Suppressor macrophage treated with lipopolysaccharide for 1 hour (primary cell): Measurements from ENCODE around the gene ASCL5.
A peak's percentile ranks its signal among the peaks of the same experiment; 100 is the strongest.
"Not testable (repeated sequence)": the region's sequence is repeated elsewhere in the genome, so short reads cannot be mapped to it uniquely, and the experiment has no call there.

Experiments
- DNase-seq, 3 donors: peaks; one replicate each; pipeline ENCODE4 v3.0.0-alpha.2; 2020 to 2022

The ASCL5 gene

GRCh38 chr1:201126832-201127754, at the start of gene ASCL5:
Gene ASCL5, minus strand, starts transcription at chr1:201127184. Its CDS starts 11,812 bp downstream, at chr1:201115372.
- DNase-seq, result no peak

DNA sequence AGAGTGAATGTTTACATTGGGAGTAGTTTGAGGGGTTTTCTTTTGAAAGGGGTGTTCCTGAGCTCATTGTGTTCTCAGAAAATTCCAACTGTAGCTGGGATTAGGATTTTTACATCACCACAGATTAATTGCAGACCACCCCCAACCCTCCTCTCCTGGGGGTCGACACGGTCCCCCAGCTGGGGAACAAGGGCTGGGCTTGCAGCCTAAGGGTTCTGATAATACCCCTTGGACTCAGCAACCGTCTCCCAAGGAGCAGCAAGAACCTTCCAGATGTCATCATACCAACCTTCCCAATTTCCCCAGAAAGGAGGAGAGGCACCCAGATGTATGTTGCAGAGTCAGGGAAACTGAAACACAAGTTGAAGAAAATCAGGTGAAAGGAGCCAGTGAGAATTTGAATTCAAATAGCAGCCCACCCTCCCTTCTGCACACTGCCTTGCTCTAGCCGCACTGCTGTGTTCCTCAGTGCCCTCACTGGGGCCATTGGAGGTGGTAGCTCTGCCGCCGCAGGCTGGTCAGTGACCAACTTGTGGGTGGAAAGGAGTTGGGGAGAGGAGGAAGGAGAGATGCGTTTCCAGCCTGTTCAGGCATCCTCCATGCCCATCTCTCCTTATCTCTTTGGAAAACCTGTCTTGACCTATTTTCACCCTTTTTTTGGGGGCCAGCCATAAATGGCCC, 49.0 kb upstream of the ASCL5 start:
- no peak for DNase-seq

GRCh38 chr1:201173736-201174135, 46.8 kb upstream of the ASCL5 start:
- no peak for DNase-seq

DNA sequence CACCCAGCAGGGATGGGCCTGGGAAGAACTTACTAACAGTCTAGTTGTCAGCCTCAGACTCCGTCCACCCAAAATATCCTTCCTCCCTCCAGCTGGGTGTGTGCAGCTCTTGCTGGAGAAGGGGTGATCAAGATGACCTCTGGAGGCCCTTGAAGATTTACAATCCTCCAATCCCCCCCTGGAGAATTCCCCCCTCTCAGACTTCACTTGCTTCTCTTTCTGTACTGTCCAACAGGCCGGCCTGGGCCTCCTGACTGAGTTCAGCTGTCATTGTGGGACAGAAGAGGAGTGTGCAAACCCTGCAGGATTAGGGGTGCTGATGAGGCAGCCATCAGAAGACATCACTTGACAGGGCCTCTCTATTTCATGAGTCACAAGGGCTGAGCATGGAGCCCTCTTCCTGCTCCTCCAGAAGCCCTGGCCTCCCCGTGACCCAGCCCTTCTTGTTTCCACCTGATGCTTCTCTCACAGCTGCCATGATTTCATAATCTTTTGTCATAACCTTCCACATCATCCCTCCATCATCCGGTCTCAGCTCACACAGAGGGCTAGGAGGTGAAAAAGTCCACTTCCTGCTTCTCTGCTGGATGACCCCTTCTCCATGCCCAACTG, 46.1 kb upstream of the ASCL5 start:
- DNase-seq, result peak; percentile 33 to 55 (median 45)

- DNase-seq, result no peak
Measured at GRCh38 chr1:201172326-201172725, 45.3 kb upstream of the ASCL5 start.

DNA sequence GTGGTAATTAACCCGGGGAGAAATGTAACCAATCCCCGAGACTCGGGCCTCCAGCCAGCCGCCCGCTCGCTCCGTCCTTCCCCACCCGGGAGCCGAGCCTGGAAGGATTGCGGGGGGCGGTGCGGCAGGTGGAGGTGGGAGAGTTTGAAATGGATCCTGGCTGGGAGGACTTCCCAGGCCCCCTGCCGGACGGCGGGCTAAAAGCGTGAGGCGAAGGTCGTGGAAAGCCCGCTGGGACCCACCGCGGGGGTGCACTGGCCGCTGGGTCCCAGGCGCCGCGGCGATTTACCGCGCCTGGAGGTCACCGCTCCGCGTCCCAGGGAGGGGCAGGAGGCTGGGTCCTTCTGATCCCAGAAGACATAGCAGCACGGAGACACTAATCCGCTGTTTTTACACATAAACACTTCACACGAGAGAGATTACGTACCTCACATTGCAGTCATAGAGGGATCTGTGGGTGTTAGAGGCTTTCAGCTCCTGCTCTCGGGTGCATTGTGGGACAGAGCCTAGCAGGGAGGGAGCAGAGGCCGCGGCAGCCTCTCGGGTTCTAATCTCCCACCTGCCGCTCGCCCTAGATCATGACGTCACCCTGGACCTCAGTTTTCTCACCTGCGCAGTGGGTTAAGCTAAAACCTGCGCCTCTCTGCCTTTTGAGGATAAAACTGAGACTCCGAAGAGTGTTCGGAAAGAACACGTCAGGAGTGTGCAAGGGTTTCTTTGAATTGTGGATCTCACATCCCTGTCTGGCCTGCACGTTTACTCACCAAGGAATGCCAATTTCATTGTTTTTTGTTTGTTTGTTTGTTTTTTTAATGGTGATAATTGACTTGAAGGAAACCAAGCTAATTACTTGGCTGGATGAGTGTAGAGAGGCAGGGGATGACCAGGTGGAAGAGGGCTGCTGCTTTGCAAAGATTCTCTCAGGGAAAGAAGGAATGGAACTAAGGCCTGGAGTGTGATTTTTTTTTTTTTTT, 44.4 kb upstream of the ASCL5 start:
- DNase-seq, result peak; percentile 65 to 71 (median 67)

- peak; percentile 85 to 95 (median 93) for DNase-seq
Measured at GRCh38 chr1:201170533-201171062, 43.6 kb upstream of the ASCL5 start.

DNA sequence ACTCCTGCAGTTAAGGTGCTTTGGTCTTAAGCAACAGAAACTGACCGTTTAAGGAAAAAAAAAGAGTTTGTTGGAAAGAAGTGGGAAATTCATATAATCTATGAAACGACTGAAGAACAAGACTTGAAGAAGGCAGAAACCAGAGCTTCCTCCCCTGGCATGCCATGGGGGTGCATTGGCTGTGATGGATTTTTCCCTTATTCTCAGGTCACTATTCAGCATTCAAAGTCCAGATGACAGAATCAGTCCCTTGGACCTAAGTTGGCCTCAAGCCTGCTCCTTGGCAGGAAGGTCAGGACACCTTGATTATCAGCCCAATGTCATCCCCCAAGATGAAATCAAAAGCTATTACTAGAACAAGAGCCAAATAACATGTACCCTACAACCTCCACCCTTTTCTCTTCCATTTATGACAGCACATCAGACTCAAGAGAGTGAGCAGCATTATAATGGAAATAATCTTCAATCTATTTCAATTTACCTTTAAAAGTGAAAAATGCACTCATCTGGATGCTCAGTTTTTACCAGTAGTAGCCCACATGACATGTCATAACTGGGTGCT, 43.1 kb upstream of the ASCL5 start:
- no peak for DNase-seq

GRCh38 chr1:201169203-201169602, 42.2 kb upstream of the ASCL5 start:
- DNase-seq, result no peak

- DNase-seq, result no peak
Measured at GRCh38 chr1:201167041-201167991, 40.3 kb upstream of the ASCL5 start.

DNA sequence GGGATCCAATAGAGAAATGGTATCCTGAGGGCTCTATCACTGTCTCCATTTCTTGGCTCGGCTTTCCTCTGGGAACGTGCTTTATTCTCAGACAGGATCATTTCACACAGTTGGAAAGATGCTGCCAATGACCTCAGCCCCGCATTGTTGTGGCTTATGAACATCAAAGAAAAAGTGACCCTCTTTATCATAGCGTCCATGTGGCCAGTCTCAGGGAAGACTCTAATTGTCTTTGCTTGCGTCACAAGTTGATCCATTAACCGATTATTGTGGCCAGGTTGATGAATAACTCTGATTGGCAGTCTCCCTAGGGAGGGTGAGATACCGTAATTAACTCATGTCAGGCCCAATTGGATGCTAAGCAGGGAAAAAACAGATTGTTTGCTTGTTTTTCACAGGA, 37.7 kb upstream of the ASCL5 start:
- DNase-seq, result no peak

GRCh38 chr1:201163707-201164106, 36.7 kb upstream of the ASCL5 start:
- DNase-seq, result no peak

GRCh38 chr1:201163036-201163435, 36.1 kb upstream of the ASCL5 start:
- DNase-seq, result not testable (repeated sequence)

GRCh38 chr1:201157949-201158348, 31.0 kb upstream of the ASCL5 start:
- no peak for DNase-seq

- DNase-seq, result no peak
Measured at GRCh38 chr1:201156819-201157218, 29.8 kb upstream of the ASCL5 start.

GRCh38 chr1:201156346-201156745, 29.4 kb upstream of the ASCL5 start:
- DNase-seq, result no peak

- no peak for DNase-seq
Measured at GRCh38 chr1:201155354-201155753, 28.4 kb upstream of the ASCL5 start.

DNA sequence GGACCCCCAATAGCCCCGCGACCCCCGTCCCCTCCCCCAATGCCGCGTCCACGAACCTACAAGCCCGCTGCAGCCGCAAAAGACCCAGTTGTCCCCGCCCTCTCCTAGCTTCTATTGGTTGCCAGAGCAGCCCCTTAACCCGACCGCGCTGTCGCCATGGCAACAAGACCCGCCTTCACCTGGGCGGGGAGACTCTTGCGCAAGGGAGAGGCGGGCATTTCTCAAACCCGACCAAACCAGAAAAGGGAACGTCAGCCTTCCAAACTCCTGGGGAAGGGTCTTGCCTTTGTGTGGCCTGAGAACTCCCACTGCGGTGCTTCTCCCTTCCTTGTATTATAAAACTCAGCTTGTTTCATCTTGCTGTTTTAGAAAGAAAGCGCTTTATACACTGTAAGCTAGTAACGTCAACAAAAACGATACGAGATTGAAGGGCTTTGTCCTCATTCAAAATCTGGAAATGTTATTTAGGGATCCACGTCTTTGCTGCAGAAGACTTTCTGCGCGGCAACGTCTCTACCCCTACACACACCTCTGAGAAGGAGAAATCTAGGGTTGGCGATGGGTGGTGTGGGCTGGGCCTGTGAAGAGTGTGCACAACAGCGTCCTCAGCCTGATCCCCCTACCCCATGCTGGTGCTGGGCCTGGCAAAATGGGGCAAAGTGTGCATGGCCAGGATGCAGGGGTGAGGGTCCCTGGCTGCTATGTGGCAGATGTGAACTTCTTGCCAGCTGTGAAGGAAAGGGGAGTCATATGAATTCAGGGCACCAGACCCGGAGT, 27.6 kb upstream of the ASCL5 start, which contains the start of gene TMEM9:
Gene TMEM9 (minus strand): TSS at position 86 of the 777 bp plus-strand sequence. CDS start 551 bp downstream, outside the sequence.
- peak; percentile 95 to 96 (median 95) for DNase-seq
